ELR (cell line): ENCODE measurements around the gene RAB28.

ENCODE experiments used
- DNase-seq: peaks from one replicate; pipeline ENCODE4 v3.0.0-alpha.2; 2015; ENCODE audit warnings: low read depth

Gene RAB28

GRCh38 chr4:13509442-13509841 is 25.3 kb upstream of the RAB28 start:
- no peak for DNase-seq

GRCh38 chr4:13504374-13504773 is 20.2 kb upstream of the RAB28 start:
- no peak for DNase-seq

GRCh38 chr4:13498469-13498868 is 14.3 kb upstream of the RAB28 start:
- DNase-seq, result no peak

GRCh38 chr4:13496605-13497004 is 12.5 kb upstream of the RAB28 start:
- DNase-seq, result no peak

- no peak for DNase-seq
Measured at GRCh38 chr4:13495753-13496152, 11.6 kb upstream of the RAB28 start.

- no peak for DNase-seq
Measured at GRCh38 chr4:13493793-13494192, 9.7 kb upstream of the RAB28 start.

- no peak for DNase-seq
Measured at GRCh38 chr4:13492747-13493146, 8.6 kb upstream of the RAB28 start.

GRCh38 chr4:13484749-13485221 is 645 bp upstream of the RAB28 start:
- peak; percentile 57 for DNase-seq

GRCh38 chr4:13483768-13484121 is 395 bp downstream of the RAB28 start:
- DNase-seq, result peak; percentile 82

- peak; percentile 54 for DNase-seq
Measured at GRCh38 chr4:13483136-13483767, 888 bp downstream of the RAB28 start.

GRCh38 chr4:13481569-13481968 is 2.6 kb downstream of the RAB28 start:
- DNase-seq, result peak; percentile 74

- no peak for DNase-seq
Measured at GRCh38 chr4:13478707-13479106, 5.4 kb downstream of the RAB28 start.

- no peak for DNase-seq
Measured at GRCh38 chr4:13478131-13478530, 6.0 kb downstream of the RAB28 start.

GRCh38 chr4:13476915-13477314 is 7.2 kb downstream of the RAB28 start:
- DNase-seq, result peak; percentile 89

- no peak for DNase-seq
Measured at GRCh38 chr4:13476152-13476551, 8.0 kb downstream of the RAB28 start.

- no peak for DNase-seq
Measured at GRCh38 chr4:13471400-13471799, 12.7 kb downstream of the RAB28 start.

- no peak for DNase-seq
Measured at GRCh38 chr4:13470379-13470778, 13.8 kb downstream of the RAB28 start.

GRCh38 chr4:13464973-13465372 is 19.2 kb downstream of the RAB28 start:
- DNase-seq, result no peak

GRCh38 chr4:13464543-13464942 is 19.6 kb downstream of the RAB28 start:
- no peak for DNase-seq

GRCh38 chr4:13461191-13461905 is 22.8 kb downstream of the RAB28 start:
- DNase-seq, result no peak

GRCh38 chr4:13455411-13455810 is 28.7 kb downstream of the RAB28 start:
- peak; percentile 2 for DNase-seq

- DNase-seq, result no peak
Measured at GRCh38 chr4:13454786-13455185, 29.4 kb downstream of the RAB28 start.

- DNase-seq, result no peak
Measured at GRCh38 chr4:13452927-13453579, 31.1 kb downstream of the RAB28 start.
